HG03095 (cell line): ENCODE results near the gene RTN4RL2.

ENCODE experiments used
- ATAC-seq: cut with Tn5 transposase; IDR thresholded peaks from one replicate; pipeline ENCODE4 v1.9.1; 2021; ENCODE audit warnings: moderate library complexity; ENCODE audit not compliant: unreplicated experiment

RTN4RL2 gene

GRCh38 chr11:57497303-57498247, 37.2 kb downstream of the RTN4RL2 start:
- ATAC-seq, result no peak

DNA sequence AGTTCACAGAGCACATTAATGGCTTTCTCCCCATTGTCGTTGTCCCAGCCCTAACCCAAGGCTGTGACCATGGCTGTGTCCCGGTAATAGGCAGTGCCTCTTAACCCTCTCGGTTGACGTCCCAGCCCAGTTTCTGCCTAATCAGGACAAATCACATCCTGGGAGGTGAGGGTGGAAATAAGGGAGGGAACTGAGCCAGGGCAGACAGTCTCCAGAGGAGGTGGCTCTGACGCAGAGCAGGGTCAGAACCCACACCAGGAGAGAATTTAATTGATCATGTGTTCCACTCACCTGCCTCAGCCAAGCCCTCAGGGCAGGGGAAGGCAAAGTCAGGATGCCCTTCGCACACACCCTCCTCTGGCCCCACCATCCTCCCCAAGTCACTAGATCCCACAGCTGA, 38.2 kb downstream of the RTN4RL2 start:
- ATAC-seq, result no peak

GRCh38 chr11:57499413-57499982, 39.2 kb downstream of the RTN4RL2 start:
- no peak for ATAC-seq

DNA sequence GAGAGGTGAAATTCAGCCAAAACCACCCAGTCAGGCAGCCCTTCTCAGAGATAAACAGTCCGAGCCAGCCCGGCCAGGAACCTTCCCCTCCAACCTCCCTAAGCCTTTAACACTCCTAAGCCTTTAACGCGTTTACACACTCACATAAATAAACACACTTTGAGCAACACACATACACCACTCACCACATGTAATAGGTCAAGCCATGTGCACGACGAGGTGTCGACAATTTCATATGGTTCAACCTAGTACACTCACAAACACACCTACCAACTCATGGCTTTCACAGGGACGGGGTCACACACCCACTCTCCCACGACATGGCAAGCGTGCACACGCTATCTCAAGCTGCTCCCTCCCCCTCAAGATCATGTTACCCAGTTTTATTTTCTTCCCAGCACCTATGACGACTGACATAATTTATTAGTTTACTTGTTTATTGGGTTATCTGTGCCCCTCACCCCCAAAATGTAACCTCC, 39.7 kb downstream of the RTN4RL2 start:
- ATAC-seq, result no peak

DNA sequence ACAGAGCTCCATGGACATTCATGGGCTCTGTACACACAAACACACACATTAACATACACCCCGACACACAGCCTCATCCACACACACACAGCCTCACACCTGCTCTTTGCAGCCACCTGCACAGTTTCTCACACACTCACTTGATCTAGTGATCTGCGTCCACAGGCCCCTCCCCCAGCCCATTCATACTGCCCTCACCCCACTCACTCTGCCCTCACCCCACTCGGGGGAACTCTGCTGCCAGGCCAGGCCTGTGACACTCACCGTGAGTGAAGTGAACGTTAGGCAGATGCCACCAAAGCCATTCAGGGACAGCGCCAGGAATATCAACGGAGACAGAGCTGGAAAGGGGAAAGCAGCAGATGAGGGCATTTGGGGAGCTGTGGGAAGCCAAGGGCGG, 40.2 kb downstream of the RTN4RL2 start:
- no peak for ATAC-seq

DNA sequence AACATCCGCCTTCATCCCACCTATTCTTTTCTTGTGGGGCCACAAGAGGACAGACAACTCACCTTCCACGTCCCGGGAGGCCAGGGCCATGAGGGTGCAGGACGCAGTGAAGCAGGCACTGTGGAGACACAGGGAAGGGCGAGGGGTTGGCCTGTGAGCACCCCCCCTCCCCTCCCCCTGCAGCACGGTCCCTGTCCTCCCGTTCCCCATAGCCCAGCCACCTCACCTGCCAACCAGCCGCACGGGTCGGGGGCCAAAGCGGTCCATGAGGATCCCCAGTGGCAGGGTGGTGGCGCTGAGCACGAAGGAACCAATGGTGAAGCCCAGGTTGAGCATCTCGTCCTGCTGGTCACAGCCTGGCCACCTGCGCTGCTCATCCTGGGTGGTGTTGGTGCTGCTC, 40.6 kb downstream of the RTN4RL2 start:
- ATAC-seq, result no peak

DNA sequence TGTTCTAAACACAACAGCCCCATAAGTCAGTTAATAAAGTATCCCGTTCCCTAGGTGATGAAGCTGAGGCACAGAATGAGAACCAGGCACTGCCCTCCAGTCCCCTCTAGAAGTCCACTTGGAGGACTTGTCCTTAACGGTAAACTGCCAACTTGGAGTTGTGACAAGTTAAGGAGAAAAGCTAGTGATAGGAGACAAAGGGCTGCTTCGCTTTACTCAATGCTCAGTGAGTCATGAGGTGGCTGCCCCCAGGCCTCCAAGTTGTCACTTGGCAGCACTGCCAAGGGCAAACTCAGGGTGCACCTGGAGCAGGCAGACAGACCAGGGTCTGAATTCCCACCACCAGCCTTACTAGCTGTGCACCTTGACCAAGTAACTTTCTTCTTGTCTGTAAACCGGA, 41.6 kb downstream of the RTN4RL2 start:
- no peak for ATAC-seq

- no peak for ATAC-seq
These were observed 42.0 kb downstream of the RTN4RL2 start for GRCh38 chr11:57502376-57502775.

GRCh38 chr11:57502870-57503269, 42.5 kb downstream of the RTN4RL2 start:
- ATAC-seq, result no peak

DNA sequence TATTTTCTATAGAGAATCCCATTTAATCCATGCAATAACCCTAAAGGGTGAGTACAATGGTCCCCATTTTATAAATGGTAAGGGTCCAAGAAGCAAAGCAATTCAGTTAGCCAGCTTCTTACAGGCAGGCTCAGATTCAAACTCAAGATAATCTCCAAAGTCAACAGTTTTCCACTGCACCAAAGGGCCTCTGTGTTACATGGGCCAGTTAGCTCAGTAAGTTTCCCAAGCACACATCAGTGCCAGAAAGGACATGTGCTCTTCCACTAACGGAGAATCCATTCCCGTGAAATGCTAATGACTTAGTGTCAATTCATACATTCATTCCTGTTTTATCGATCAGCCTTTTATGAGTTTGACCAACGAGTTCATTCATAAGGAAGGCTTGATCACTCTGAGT, 44.2 kb downstream of the RTN4RL2 start:
- ATAC-seq, result no peak

- ATAC-seq, result no peak
These were observed 46.2 kb downstream of the RTN4RL2 start for GRCh38 chr11:57506522-57506921.

DNA sequence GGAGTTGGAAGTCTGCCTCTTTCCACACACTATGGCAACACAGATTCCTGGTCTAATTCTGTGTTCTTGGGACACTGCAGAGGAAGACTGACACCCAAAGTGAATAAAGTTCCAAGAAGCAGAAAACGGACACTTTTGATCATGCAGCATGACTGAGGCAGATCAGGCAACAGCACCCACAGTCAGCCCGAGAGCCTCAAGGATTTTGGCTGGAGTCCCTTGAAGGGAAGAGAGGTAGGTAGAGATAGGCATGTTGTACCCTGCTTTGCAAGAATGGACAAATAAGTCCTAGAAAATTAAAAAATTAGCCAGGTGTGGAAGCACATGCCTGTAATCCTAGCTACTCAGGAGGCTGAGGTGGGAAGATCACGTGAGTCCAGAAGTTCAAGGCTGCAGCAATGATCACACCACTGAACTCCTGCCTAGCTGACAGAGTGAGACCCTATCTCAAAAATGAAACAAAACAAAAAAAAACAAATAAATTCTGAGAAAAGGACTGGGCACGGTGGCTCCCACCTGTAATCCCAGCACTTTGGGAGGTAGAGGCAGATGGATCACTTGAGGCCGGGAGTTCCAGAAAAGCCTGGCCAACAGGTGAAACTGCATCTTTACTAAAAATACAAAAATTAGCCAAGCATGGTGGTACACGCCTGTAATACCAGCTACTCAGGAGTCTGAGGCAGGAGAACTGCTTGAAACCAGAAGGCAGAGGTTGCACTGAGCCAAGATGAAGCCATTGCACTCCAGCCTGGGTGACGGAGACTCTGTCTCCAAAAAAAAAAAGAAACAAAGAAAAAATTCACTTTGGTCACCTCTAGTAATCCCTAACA, 48.2 kb downstream of the RTN4RL2 start:
- ATAC-seq, result no peak

DNA sequence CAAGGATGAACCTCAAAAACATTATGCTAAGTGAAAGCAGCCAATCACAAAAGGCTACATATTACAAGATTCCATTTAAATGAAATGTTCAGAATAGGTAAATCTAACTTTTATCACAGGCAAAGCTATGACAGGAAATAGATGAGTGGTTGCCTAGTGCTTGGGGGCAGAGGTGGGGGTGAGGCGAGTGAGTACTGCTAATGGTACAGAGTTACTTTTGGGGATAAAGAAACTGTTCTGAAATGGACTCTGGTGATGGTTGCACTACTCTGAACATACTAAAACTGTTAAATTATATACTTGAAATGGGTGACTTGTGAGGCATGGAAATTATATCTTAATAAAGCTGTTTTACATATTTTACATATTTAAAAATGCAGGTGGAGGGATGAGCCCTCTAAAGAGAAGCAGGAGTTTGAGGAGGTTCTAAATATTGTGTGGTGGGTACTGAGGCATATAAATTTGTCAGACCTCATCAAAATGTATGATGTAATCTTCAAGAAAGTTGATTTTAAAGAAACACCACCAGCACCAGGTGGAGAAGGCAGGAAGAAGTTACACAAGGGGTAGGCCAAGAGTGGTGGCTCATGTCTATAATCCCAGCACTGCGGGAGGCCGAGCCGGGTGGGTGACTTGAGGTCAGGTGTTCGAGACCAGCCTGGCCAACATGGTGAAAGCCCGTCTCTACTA, 51.6 kb downstream of the RTN4RL2 start:
- no peak for ATAC-seq

DNA sequence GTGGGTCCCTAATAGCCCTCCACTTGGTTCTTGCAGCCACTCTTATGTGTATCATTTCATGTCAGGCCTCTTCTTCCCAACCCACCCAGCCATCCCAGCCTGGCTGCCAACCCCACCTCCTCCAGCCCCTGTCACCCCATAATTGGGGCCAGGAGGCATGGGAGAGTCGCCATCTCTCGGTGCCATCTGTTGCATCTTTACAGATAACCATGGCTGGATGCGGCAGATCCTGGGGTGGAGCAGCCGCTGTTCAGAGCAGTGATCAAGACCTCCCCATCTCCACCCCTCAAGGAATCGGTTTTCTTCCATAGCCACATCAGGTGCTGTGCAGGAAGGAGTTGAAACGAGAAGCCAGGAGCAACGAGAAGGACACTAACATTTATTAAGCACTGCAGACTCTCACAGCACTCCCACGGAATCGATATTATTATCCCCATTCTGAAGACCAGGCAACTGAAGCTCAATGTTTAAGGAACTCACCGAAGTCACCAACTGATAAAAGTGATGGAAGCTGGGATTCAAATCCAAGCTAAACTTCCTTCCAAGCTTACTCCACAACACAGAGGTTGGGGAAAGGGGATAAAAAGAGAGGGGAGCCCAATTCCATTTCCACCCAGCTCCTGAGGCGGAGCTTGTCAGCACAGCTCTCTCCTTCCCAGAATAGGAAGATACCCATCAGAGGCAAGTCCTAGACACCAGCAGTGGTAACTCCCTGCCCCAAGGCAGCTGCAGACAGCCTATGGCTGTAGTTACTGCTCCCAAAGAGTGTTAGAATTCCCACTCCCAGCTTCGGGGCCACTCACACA, 52.5 kb downstream of the RTN4RL2 start:
- ATAC-seq, result no peak

- ATAC-seq, result no peak
These were observed 53.1 kb downstream of the RTN4RL2 start for GRCh38 chr11:57513452-57513795.

DNA sequence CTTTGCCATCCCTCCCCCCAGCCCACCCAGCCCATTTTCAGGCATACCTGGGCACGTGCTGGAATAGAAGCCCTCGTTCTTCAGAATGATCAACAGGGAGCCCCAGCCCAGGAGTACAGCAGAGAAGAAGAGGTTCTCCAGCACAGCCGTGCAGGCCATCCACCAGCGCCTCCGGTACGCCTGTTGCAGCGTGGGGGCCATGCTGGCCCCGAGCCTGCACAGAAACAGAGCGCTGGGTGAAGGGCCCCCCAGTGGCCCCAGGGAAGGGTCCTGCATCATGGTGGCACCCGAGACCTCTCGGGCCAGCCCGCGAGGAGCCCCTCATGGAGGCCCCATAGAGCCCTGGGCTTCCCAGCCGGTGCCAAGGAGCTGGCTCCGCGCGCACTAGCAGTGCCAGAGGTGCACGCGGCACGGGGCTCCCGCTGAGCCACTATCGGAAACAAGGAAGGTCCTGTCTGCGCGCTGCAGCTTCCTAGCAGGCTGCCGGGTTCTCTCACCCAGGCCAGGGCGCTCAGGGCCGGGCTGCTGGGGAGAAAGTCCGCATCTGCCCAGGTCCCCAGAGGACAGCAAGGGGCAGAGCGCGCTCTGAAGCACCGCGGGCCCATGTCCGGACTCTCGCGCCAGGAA, 53.7 kb downstream of the RTN4RL2 start:
- peak; percentile 30 for ATAC-seq

- ATAC-seq, result peak; percentile 43
These were observed 54.4 kb downstream of the RTN4RL2 start for GRCh38 chr11:57514538-57515331.

GRCh38 chr11:57515332-57516060, 55.2 kb downstream of the RTN4RL2 start, which contains the start of gene SLC43A1:
Gene SLC43A1 (minus strand): TSS chr11:57515702. CDS start chr11:57514111, 1,591 bp downstream.
- ATAC-seq, result peak; percentile 43
